Measurements from ENCODE around the gene SNX12. TPM values are rescaled to one million over a fixed set of nuclear protein-coding genes. Genes with fewer than 3 reads are reported as not detected.
"Not testable (repeated sequence)": the region's sequence is repeated elsewhere in the genome, so short reads cannot be mapped to it uniquely, and the experiment has no call there.

Gene SNX12
- polyA plus RNA-seq, 1 donor, result 48.6 TPM

GRCh38 chrX:71091263-71091662 is 23.1 kb upstream of the SNX12 start:
- no peak for DNase-seq (ENCODE audit: low read depth)

GRCh38 chrX:71085900-71086299 is 17.8 kb upstream of the SNX12 start:
- DNase-seq (ENCODE audit: low read depth), result no peak

- DNase-seq (ENCODE audit: low read depth), result no peak
Measured at GRCh38 chrX:71082822-71083221, 14.7 kb upstream of the SNX12 start.

- no peak for DNase-seq (ENCODE audit: low read depth)
Measured at GRCh38 chrX:71082124-71082647, 14.1 kb upstream of the SNX12 start.

- DNase-seq (ENCODE audit: low read depth), result no peak
Measured at GRCh38 chrX:71081330-71082123, 13.4 kb upstream of the SNX12 start.

GRCh38 chrX:71070531-71070930 is 2.4 kb upstream of the SNX12 start:
- DNase-seq (ENCODE audit: low read depth), result no peak

GRCh38 chrX:71067712-71068043 is 456 bp downstream of the SNX12 start:
- DNase-seq (ENCODE audit: low read depth), result no peak

- DNase-seq (ENCODE audit: low read depth), result no peak
Measured at GRCh38 chrX:71067089-71067488, 1.0 kb downstream of the SNX12 start.

- no peak for DNase-seq (ENCODE audit: low read depth)
Measured at GRCh38 chrX:71060127-71060526, 8.0 kb downstream of the SNX12 start.

GRCh38 chrX:71057848-71058530 is 10.1 kb downstream of the SNX12 start:
- DNase-seq (ENCODE audit: low read depth), result no peak

GRCh38 chrX:71056867-71057266 is 11.3 kb downstream of the SNX12 start:
- no peak for DNase-seq (ENCODE audit: low read depth)

- no peak for DNase-seq (ENCODE audit: low read depth)
Measured at GRCh38 chrX:71053217-71053621, 14.9 kb downstream of the SNX12 start.

- no peak for DNase-seq (ENCODE audit: low read depth)
Measured at GRCh38 chrX:71052721-71053120, 15.4 kb downstream of the SNX12 start.

- DNase-seq (ENCODE audit: low read depth), result not testable (repeated sequence)
Measured at GRCh38 chrX:71047891-71048290, 20.2 kb downstream of the SNX12 start.

- DNase-seq (ENCODE audit: low read depth), result no peak
Measured at GRCh38 chrX:71017396-71017939, 50.7 kb downstream of the SNX12 start.

Other genes with a start within 250 kb of the SNX12 start
- gene TEX11, start 159.6 kb downstream of the SNX12 start, polyA plus RNA-seq (ENCODE audit: insufficient read length), result 0.06 TPM
- 0.99 TPM for gene SLC7A3, start 137.2 kb downstream of the SNX12 start, polyA plus RNA-seq (ENCODE audit: insufficient read length)
- 41.0 TPM for gene FOXO4, start 27.5 kb upstream of the SNX12 start, polyA plus RNA-seq (ENCODE audit: insufficient read length)
- 0.54 TPM for gene CXorf65, start 38.4 kb upstream of the SNX12 start, polyA plus RNA-seq (ENCODE audit: insufficient read length)
- gene IL2RG, start 43.2 kb upstream of the SNX12 start, polyA plus RNA-seq (ENCODE audit: insufficient read length), result 1.5 TPM
- gene MED12, start 50.3 kb upstream of the SNX12 start, polyA plus RNA-seq (ENCODE audit: insufficient read length), result 44.2 TPM
- 2.9 TPM for gene NLGN3, start 76.5 kb upstream of the SNX12 start, polyA plus RNA-seq (ENCODE audit: insufficient read length)
- gene GJB1, start 154.9 kb upstream of the SNX12 start, polyA plus RNA-seq (ENCODE audit: insufficient read length), result not detected
- 18.0 TPM for gene ZMYM3, start 185.8 kb upstream of the SNX12 start, polyA plus RNA-seq (ENCODE audit: insufficient read length)
- gene NONO, start 215.3 kb upstream of the SNX12 start, polyA plus RNA-seq (ENCODE audit: insufficient read length), result 300 TPM
- gene ITGB1BP2, start 233.4 kb upstream of the SNX12 start, polyA plus RNA-seq (ENCODE audit: insufficient read length), result 142 TPM

All from forelimb muscle (tissue), 1 donor.